CD4-positive, alpha-beta T cell treated with Interleukin-12 subunit alpha and Interleukin-12 subunit beta, for 1 hour (primary cell): ENCODE measurements around the gene ELF1.
"Not testable (repeated sequence)": the region's sequence is repeated elsewhere in the genome, so short reads cannot be mapped to it uniquely, and the experiment has no call there.

Experiments
- DNase-seq: peaks from one replicate; pipeline ENCODE4 v3.0.0-alpha.2; 2020

Gene ELF1

DNA sequence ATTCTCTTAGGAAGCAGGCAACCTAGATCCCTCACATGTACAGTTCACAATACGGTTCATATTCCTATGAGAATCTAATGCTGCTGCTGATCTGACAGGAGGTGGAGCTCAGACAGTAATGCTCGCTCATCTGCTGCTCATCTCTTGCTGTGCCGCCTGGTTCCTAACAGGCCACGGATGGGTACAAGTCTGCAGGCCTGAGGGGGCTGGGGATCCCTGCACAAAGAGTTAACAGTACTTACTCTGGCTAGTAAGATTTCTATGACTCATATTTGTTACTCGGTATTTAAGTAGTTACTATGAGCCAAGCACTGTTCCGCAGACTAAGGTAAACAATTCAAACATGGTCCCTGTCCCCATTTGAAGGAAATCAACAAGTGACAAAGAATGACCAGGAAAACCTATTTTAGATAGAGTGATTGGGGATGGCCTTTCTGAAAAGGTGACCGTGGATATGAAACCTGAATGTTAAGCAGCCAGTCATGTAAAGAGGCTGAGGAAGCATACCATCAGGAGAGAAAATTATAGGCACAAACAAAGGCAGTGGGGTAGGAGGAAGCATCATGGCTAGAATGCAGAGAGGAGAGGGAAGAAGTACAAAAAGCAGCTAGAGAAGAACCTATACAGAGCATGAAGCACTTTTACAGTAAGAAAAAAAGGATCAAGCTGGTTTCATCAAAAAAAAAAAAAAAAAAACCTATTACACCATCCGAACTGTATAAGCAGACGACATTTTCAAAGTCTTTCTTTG lies 21.6 kb upstream of the ELF1 start:
- DNase-seq = no peak

DNA sequence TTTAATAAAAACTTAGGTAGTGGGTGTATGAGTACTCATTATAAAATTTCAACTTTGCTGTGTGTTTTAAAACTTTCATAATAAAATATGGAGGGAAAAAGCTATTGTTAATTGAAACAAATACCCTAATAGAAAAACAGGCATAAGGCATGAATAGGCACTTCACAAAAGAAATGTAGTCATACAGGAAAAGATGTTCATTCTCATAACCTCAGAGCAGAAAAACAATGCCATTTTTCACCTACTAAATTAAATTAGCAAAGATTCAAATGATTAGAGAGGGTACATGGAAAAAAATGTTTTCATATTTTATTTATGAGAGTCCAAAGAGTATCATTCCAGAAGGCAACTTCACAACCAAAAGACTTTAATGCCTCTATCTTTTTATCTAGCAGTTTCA lies 20.6 kb upstream of the ELF1 start:
- DNase-seq = no peak

DNA sequence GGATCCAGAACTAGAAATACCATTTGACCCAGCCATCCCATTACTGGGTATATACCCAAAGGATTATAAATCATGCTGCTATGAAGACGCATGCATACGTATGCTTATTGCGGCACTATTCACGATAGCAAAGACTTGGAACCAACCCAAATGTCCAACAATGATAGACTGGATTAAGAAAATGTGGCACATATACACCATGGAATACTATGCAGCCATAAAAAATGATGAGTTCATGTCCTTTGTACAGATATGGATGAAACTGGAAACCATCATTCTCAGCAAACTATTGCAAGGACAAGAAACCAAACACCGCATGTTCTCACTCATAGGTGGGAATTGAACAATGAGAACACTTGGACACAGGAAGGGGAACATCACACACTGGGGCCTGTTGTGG lies 17.4 kb upstream of the ELF1 start:
- not testable (repeated sequence) for DNase-seq

GRCh38 chr13:41034881-41035280 lies 15.8 kb upstream of the ELF1 start:
- DNase-seq = no peak

DNA sequence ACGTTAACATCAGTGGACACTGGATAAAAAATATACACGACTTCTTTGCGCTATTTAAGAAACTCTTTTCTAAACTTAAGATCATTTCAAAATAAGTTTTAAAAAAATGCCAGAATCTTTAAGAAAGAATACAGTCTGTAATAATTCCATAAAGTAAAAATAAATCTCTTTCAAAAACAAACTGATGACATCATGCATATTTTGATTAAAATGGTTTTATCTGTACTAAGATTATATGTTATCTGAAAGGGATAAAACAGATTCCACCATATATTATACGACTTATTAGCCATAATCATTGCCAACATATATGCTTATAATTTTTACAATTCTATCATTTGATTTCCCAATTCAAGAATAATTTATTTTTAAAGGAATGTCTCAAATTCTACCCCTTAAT lies 15.3 kb upstream of the ELF1 start:
- DNase-seq = no peak

DNA sequence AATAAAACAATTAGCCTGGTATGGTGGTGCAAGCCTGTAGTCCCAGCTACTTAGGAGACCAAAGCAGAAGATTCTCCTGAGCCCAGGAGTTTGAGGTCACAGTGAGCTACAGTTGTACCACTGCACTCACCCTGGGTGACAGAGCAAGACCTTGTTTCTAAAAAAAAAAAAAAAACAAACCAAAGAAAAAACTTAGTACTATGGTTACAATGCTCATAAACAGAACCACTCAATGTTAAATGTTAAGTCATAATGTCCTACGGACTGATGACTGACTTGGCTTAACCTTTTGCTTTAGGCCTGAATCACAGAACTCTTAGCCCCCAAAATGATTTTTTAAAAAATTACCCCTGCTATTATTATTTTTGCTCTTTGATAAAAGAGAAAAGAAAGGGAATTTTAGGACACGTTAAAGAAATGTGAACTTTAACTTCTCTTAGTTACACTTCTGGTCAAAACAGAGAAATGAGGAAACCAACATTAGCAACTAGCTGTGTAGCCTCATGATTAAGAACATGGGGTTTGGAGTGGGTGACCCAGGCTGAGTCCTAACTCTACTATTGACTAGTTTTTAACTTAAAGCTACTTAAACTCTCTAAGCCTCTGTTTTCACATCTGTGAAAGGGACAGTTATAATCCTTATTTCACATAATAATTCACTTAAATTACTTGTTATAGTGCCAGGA lies 13.7 kb upstream of the ELF1 start:
- DNase-seq = no peak

GRCh38 chr13:41029629-41030028 lies 10.5 kb upstream of the ELF1 start:
- no peak for DNase-seq

DNA sequence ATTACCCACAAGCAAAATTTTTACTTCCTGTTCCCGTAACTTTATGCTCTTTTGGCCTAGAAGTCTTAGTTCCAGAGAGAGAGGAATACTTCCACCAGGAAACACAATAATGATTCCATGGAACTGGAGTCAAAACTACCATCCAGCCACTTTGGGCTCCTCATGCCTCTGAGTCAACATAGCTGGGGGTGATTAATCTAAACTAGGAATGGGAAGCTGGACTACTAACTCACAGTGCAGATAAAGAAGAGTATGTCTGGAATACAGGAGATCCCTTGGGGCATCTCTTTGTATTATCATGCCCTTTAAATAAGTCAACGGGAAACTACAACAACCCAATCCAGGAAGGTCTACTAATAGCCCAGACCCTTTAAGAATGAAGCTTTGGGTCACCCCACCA lies 8.9 kb upstream of the ELF1 start:
- DNase-seq = no peak

DNA sequence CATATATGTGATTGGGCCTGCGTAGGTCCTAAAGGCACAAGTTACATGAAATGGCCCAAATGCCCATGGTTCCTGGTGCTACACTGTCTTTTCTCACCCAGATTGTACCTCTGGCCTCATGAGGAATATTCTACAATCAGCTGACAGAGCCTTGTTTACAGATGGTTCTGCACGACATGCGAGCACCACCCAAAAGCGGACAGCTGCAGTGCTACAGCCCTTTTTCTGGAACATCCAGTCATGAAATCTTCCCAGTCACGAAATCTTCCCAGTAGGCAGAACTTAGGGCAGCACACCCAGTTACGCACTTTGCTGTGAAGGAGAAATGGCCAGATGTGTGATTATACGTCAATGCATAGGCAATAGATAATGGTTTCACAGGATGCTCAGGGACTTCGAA lies 7.7 kb upstream of the ELF1 start:
- DNase-seq = no peak

GRCh38 chr13:41025518-41025917 lies 6.4 kb upstream of the ELF1 start:
- no peak for DNase-seq

DNA sequence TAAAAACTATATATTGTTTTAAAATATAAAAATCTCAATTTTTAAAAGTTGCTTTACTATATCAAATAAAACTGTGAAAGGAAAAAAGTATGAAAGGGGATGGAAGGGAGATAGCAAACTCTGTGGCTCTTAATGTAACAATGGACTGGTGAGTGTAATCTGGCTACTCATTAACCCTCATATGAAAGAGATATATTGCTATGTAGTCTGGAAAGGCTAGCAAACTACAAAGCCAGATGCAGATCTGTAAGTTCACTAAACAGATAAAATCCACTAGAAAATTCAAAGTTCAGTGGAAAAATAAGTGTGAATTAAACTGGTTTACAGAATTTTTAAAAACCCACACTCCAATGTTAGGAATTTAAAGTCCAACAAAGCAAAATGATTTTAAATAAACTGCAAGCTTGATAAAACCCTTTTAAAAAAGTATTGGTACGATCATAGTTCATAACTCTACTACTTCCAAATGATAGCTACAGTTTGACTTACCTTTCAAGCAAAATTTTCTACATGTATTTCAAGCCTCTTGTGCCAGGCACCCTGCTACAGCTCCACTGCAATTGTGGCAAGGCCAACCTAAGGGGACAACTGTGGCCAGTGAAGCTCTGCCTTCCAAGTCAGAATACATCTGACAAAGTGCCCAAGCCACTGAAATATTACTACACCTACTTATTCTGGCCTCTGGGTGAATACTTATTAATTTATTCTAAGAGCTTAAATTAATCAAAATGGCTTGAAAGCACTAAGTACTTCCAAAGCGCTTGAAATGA lies 647 bp upstream of the ELF1 start:
- no peak for DNase-seq

GRCh38 chr13:41018602-41018948 lies 541 bp downstream of the ELF1 start:
- DNase-seq = no peak

GRCh38 chr13:41017817-41018601 lies 1.1 kb downstream of the ELF1 start:
- peak; percentile 57 for DNase-seq

- peak; percentile 55 for DNase-seq
Measured at GRCh38 chr13:41017159-41017558, 2.0 kb downstream of the ELF1 start.

GRCh38 chr13:41015920-41016319 lies 3.2 kb downstream of the ELF1 start:
- no peak for DNase-seq

- no peak for DNase-seq
Measured at GRCh38 chr13:41013835-41014234, 5.3 kb downstream of the ELF1 start.

DNA sequence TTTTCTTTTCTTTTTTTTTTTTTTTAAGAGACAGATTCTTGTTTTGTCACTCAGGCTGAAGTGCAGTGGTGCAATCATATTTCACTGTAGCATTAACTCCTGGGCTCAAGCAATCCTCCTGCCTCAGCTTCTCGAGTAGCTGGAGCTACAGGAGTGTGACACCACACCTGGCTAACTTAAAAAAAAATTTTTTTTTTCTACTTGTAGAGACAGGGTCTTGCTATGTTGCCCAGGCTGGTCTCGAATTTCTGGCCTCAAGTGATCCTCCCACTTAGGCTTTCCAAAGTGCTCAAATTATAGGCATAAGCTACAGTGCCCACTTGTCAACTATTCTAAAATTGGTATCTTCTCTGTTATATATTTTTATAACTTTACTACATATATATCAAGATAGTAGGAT lies 6.6 kb downstream of the ELF1 start:
- no peak for DNase-seq

DNA sequence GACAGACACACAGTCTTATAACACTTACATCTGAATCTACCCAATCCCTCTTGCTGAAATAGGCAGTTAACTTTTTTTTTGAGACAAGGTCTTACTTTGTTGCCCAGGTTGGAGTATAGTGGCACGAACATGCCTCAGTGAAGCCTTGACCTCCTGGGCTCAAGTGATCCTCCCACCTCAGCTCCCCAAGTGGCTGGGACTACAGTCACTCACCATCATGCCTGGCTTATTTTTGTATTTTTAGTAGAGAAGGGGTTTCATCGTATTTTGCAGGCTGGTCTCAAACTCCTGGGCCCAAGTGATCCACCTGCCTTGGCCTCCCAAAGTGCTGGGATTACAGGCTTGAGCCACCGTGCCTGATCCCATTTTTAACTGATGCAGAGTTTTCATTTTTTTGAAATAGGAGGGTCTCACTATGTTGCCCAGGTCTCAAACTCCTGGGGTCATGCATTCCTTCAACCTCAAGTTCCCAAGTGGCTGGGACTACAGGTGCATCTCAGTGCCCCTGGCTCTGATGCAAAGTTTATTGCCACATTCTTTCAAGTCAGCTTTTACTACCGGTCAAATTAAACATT lies 7.6 kb downstream of the ELF1 start:
- no peak for DNase-seq

DNA sequence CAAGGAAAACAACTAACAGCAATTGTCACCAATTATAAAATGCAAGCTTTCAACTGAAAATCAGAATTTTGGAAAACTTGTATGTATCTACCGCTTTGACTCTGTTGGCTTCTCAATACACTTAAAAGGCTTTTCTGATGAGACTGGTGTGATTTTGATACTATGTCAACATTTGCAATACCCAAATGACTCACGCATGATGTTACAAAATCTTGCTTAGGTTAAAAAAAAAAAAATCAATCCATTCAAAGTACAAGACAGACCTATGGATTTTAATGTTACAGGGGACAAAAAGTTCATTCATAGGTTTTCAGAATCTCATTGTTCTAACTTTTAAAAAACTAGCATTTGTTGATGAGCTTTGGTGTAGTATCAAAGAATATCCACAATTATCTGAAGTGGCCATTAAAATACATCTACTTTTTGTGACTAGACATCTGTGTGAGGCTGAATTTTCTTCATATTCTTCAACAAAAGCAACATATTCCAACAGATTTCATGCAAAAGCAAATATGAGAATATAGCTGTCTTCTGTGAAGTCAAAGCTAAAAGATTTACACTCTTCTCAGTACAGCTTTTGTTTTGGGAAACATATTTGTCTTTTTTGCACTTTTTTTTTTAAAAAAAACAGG lies 10.7 kb downstream of the ELF1 start:
- DNase-seq = no peak

DNA sequence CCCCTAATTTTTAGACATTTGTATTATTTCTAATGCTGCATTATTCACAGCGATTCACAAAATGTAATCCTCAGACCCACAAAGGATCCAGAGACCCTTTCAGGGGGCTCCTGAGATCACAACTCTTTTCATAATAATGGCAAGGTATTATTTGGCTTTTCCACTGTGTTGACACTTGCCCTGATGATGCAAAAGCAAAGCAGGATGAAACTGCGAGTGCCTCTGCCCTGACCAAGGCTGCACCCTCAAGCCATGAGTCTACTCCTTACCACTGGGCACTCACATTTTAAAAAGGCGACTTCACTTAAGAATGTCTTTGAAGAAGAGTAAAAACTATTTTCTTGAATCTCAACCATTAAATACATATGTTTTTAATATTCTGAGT lies 11.4 kb downstream of the ELF1 start:
- DNase-seq = no peak

DNA sequence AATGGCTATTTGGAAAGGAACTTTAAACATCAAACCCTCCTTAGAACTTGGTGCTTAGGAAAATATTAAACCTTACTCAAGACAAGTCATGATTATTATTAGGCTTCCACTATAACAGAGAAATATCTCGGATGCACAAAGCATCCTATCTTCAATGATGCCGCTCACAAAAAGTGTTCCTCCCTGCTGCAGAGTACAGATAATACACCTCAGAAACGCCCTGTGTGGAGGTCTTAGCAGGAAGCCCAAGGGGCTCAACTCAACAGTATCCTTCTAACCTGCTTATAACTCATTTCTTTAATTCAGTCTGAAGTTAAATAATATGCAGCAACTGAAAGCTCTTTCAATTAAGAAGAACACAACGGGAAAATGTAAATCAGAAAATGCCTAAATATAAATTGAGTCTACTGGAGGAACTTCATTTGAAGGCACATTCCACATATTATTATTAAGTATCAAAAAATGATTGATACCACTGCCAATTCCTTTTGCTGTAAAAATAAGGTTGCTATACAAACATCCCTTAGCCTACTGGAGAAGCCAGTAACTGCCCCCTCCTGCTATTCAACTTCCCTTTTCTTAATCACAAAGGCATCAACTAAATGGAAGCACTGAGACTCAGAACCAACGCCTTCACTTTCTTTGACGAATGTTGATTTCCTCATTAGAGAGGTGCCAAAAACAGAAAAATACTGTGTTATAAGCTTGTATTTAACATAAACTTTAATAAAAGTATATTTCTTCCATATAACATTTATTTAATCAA lies 12.0 kb downstream of the ELF1 start:
- DNase-seq = no peak

DNA sequence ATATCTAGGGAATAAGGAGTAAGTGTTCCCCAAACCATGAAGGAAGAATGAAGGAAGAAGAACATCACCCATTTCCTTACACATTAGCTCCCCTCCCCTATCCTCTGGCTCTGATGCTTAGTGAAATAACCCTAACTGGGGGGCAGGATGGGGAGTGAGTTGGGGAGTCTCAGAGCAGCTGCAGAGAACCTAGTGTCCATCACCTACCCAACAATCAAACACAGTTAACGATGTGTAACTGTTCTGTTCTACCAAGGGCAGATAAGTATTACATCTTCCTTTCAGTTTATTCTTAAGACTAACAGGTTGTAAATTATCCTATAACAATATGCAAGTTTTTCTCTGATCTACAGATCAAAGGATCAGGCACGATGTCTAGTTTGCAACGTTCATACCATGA lies 12.8 kb downstream of the ELF1 start:
- DNase-seq = no peak
